HEK293T (cell line): ENCODE data around the gene DLG2.

Experiments
- CTCF ChIA-PET: fragments of 350-600 bp; formaldehyde crosslinking; extraction: SDS; loops from one replicate; lab custom pipeline; 2021; ENCODE audit warnings: antibody characterized with exemption, inconsistent platforms; lab: Yijun Ruan, JAX
- POLR2A ChIA-PET: fragments of 350-600 bp; formaldehyde crosslinking; extraction: SDS; loops from one replicate; lab custom pipeline; 2020; ENCODE audit warnings: antibody characterized with exemption, inconsistent platforms; lab: Yijun Ruan, JAX
- DNase-seq: peaks from one replicate; pipeline ENCODE4 v3.0.0; 2012; ENCODE audit warnings: mixed read lengths; ENCODE audit errors: extremely low spot score
- ARNT ChIP-seq: fragments of 450-650 bp; IDR thresholded peaks from 2 replicates; pipeline ENCODE4 v1.6.1; 2017; ENCODE audit warnings: mild to moderate bottlenecking
- BHLHE40 ChIP-seq: fragments of 450-650 bp; IDR thresholded peaks from 2 replicates; pipeline ENCODE4 v1.6.1; 2016; ENCODE audit warnings: mild to moderate bottlenecking, moderate library complexity, borderline replicate concordance
- CTBP1 ChIP-seq: fragments of 450-650 bp; IDR thresholded peaks from 2 replicates; pipeline ENCODE4 v1.6.1; 2016; ENCODE audit warnings: borderline replicate concordance
- ELF4 ChIP-seq: fragments of 450-650 bp; IDR thresholded peaks from 2 replicates; pipeline ENCODE4 v1.6.1; 2017; ENCODE audit warnings: antibody characterized with exemption
- FOXA1 ChIP-seq: fragments of 450-650 bp; IDR thresholded peaks from 2 replicates; pipeline ENCODE4 v1.6.1; 2016; ENCODE audit warnings: mild to moderate bottlenecking
- FOXK2 ChIP-seq: fragments of 450-650 bp; IDR thresholded peaks from 2 replicates; pipeline ENCODE4 v1.6.1; 2016; ENCODE audit warnings: mild to moderate bottlenecking
- FOXM1 ChIP-seq: fragments of 450-650 bp; IDR thresholded peaks from 2 replicates; pipeline ENCODE4 v1.6.1; 2017; ENCODE audit warnings: mild to moderate bottlenecking, borderline replicate concordance
- HDGF ChIP-seq: fragments of 450-650 bp; IDR thresholded peaks from 2 replicates; pipeline ENCODE4 v1.6.1; 2017; ENCODE audit warnings: antibody characterized with exemption, borderline replicate concordance
- L3MBTL2 ChIP-seq: fragments of 450-650 bp; conservative IDR thresholded peaks from 2 replicates; pipeline ENCODE4 v1.6.1; 2016; ENCODE audit warnings: mild to moderate bottlenecking
- LEF1 ChIP-seq: fragments of 450-650 bp; IDR thresholded peaks from 2 replicates; pipeline ENCODE4 v1.6.1; 2017; ENCODE audit warnings: mild to moderate bottlenecking, borderline replicate concordance
- NFRKB ChIP-seq: fragments of 450-650 bp; IDR thresholded peaks from 2 replicates; pipeline ENCODE4 v1.6.1; 2016; ENCODE audit warnings: mild to moderate bottlenecking, moderate library complexity
- PKNOX1 ChIP-seq: fragments of 450-650 bp; IDR thresholded peaks from 2 replicates; pipeline ENCODE4 v1.6.1; 2016
- SP1 ChIP-seq: fragments of 450-650 bp; IDR thresholded peaks from 2 replicates; pipeline ENCODE4 v1.6.1; 2017
- SUZ12 ChIP-seq: fragments of 450-650 bp; IDR thresholded peaks from 2 replicates; pipeline ENCODE4 v1.6.1; 2016; ENCODE audit warnings: mild to moderate bottlenecking
- TARDBP ChIP-seq: fragments of 450-650 bp; IDR thresholded peaks from 2 replicates; pipeline ENCODE4 v1.6.1; 2016
- ZNF384 ChIP-seq: fragments of 450-650 bp; IDR thresholded peaks from 2 replicates; pipeline ENCODE4 v1.6.1; 2016

The DLG2 gene

GRCh38 chr11:84414920-84415319, 1212.2 kb downstream of the DLG2 start:
- ChIA-PET CTCF (no interaction called here), POLR2A (no interaction called here)
- no peak for DNase-seq

GRCh38 chr11:84413549-84413948, 1213.6 kb downstream of the DLG2 start:
- TF ChIP-seq PKNOX1 (no peak), LEF1 (no peak), SP1 (no peak), HDGF (no peak), ARNT (no peak), SUZ12 (no peak), FOXK2 (no peak), TARDBP (no peak), NFRKB (no peak), BHLHE40 (no peak)
- DNase-seq = no peak
- ChIA-PET POLR2A (no interaction called here), CTCF (interaction anchor here (0.6 kb wide), 1 partner anchor 148 kb away, joined by 3 read pairs; no protein-coding TSS in a partner anchor)

More at GRCh38 chr11:84414920-84415319, 1212.2 kb downstream of the DLG2 start:
- TF ChIP-seq LEF1 (no peak), FOXK2 (no peak), CTBP1 (no peak), ARNT (no peak), SP1 (no peak), HDGF (no peak), SUZ12 (no peak), ELF4 (no peak), BHLHE40 (no peak), L3MBTL2 (no peak), FOXM1 (no peak), ZNF384 (no peak), NFRKB (no peak), TARDBP (no peak), PKNOX1 (no peak)

GRCh38 chr11:84412862-84413261, 1214.3 kb downstream of the DLG2 start:
- no peak for DNase-seq
- ChIA-PET CTCF (no interaction called here), POLR2A (no interaction called here)
- no peak for TF ChIP-seq ELF4
- no peak for TF ChIP-seq ARNT
- no peak for TF ChIP-seq FOXA1
- TF ChIP-seq CTBP1 = no peak
- no peak for TF ChIP-seq ZNF384
- TF ChIP-seq SUZ12 = no peak
- TF ChIP-seq FOXK2 = no peak
- no peak for TF ChIP-seq TARDBP
- no peak for TF ChIP-seq PKNOX1
- TF ChIP-seq SP1 = no peak
- TF ChIP-seq BHLHE40 = no peak
- TF ChIP-seq LEF1 = no peak
- no peak for TF ChIP-seq NFRKB
- TF ChIP-seq HDGF = no peak
- no peak for TF ChIP-seq FOXM1

- CTCF ChIA-PET = no interaction called here
- POLR2A ChIA-PET = no interaction called here
- no peak for DNase-seq
- TF ChIP-seq ARNT = no peak
- TF ChIP-seq ELF4 = no peak
- TF ChIP-seq SUZ12 = no peak
- no peak for TF ChIP-seq NFRKB
- no peak for TF ChIP-seq FOXM1
- TF ChIP-seq BHLHE40 = no peak
- TF ChIP-seq L3MBTL2 = no peak
- TF ChIP-seq CTBP1 = no peak
- TF ChIP-seq TARDBP = no peak
- no peak for TF ChIP-seq ZNF384
- TF ChIP-seq FOXK2 = no peak
These were observed 1218.2 kb downstream of the DLG2 start for GRCh38 chr11:84408946-84409411.

- no peak for TF ChIP-seq ZNF384
- no peak for TF ChIP-seq HDGF
- no peak for TF ChIP-seq CTBP1
- no peak for TF ChIP-seq FOXM1
- TF ChIP-seq FOXK2 = no peak
- no peak for TF ChIP-seq BHLHE40
- no peak for TF ChIP-seq SUZ12
- no peak for TF ChIP-seq SP1
- TF ChIP-seq LEF1 = no peak
- TF ChIP-seq ARNT = no peak
- no peak for TF ChIP-seq NFRKB
- no peak for TF ChIP-seq FOXA1
- TF ChIP-seq TARDBP = no peak
- TF ChIP-seq L3MBTL2 = no peak
- no peak for TF ChIP-seq PKNOX1
- no peak for TF ChIP-seq ELF4
- ChIA-PET CTCF (no interaction called here), POLR2A (no interaction called here)
- no peak for DNase-seq
These were observed 1220.1 kb downstream of the DLG2 start for GRCh38 chr11:84407091-84407490.
